Heart left ventricle (tissue), 16 donors: ENCODE measurements around the gene TBC1D1. TPM values are rescaled to one million over a fixed set of nuclear protein-coding genes. Genes with fewer than 3 reads are reported as not detected.

Experiments
- ATAC-seq, 4 donors: fragments of 200-7000 bp; cut with Tn5 transposase; one replicate each; pipeline ENCODE4 v1.9.1; 2020 to 2022; ENCODE audit warnings: moderate library complexity in 4 of 4, mild to moderate bottlenecking in 3 of 4, moderate number of reproducible peaks in 1 of 4
- DNase-seq, 5 donors: peaks; one replicate each; pipeline ENCODE4 v3.0.0-alpha.2; 2020
- H3K27ac ChIP-seq, 12 donors: fragments of 200-600 bp; sonication (generic) in 4 of 12; one replicate each; pipeline versions ENCODE4 v1.5.0 to v1.8.0; 2016 to 2022; ENCODE audit warnings: mild to moderate bottlenecking in 2 of 12
- H3K27me3 ChIP-seq, 9 donors: fragments of 200-600 bp; sonication (generic) in 2 of 9; one replicate each; pipeline versions ENCODE4 v1.5.1 to v1.8.0; 2016 to 2022; ENCODE audit warnings: mild to moderate bottlenecking in 3 of 9
- H3K36me3 ChIP-seq, 9 donors: fragments of 200-600 bp; sonication (generic) in 2 of 9; one replicate each; pipeline versions ENCODE4 v1.5.0 to v1.8.0; 2018 to 2022; ENCODE audit warnings: mild to moderate bottlenecking in 2 of 9
- H3K4me1 ChIP-seq, 12 donors: fragments of 200-600 bp; sonication (generic) in 4 of 12; one replicate each; pipeline versions ENCODE4 v1.5.0 to v1.8.0; 2016 to 2022; ENCODE audit warnings: mild to moderate bottlenecking in 3 of 12
- H3K4me3 ChIP-seq, 12 donors: fragments of 200-600 bp; sonication (generic) in 4 of 12; one replicate each; pipeline versions ENCODE4 v1.5.0 to v1.8.0; 2017 to 2022; ENCODE audit warnings: mild to moderate bottlenecking in 9 of 12, moderate library complexity in 4 of 12
- H3K9me3 ChIP-seq, 12 donors: fragments of 200-600 bp; sonication (generic) in 4 of 12; one replicate each; pipeline versions ENCODE4 v1.5.0 to v1.8.0; 2016 to 2022; ENCODE audit warnings: mild to moderate bottlenecking in 1 of 12
- POLR2A ChIP-seq, 2 donors: fragments of 450-650 bp; IDR thresholded peaks; one replicate each; pipeline ENCODE4 v1.6.1; 2017; ENCODE audit warnings: antibody characterized with exemption in 2 of 2, mild to moderate bottlenecking in 2 of 2, moderate library complexity in 2 of 2
- WGBS, 4 donors: extraction: QIAGEN DNeasy Blood & Tissue Kit in 2 of 4; methylation state at CpG; one replicate each; pipeline versions ENCODE4 v1.1.5 to v1.1.7; 2013 to 2018; 5-methylcytosine and 5-hydroxymethylcytosine counted together
- intact Hi-C, 10 donors: fragments of 100-400 bp; cut with DNase I; formaldehyde crosslinking; loops; one replicate each; pipeline versions ENCODE4 v1.11.1 to v1.14.2; 2022
- polyA plus RNA-seq, 2 donors: library from polyadenylated mRNA; stranded (reverse); fragments of 200-250 nt; gene quantifications; one replicate each; pipeline ENCODE4 v1.2.3, GENCODE V29; 2013
- total RNA-seq, 9 donors: library from RNA; depleted of rRNA in 2 of 9; stranded (reverse); fragments of >200 nt in 2 of 9; fragmentation: NEBNext Ultra II Directional in 3 of 9; extraction: Animal tissue kit (Norgen Biotek cat#: 25700) in 3 of 9; gene quantifications; one replicate each; pipeline versions ENCODE4 v1.1.0 to v1.2.4, GENCODE V29; 2016 to 2023
- TF ChIP-seq, protein P1 (sequence below), 12 donors: fragments of 200-600 bp; sonication (generic) in 4 of 12; IDR thresholded peaks; one replicate each; pipeline versions ENCODE4 v1.5.0 to v1.8.0; 2018 to 2022; ENCODE audit warnings: antibody characterized with exemption in 12 of 12, mild to moderate bottlenecking in 5 of 12
- donor health status: ischemic (EF 13 %, LVEDD 7.1; RV severe dilation, severe dysfunction).
- donor health status: healthy with polysubstance abuse.
- donor health status: DM: no; HTN: yes; CAD: no.
- donor health status: DM: no; HTN: no; CAD: no.
- donor health status: ischemic (EF 25% LVEDD 6.9; RV normal size, moderate dysfunction).
- donor health status: ischemic (EF 25% LVEDD 5.7; RV mildly dilated, moderate dysfunction).
- donor health status: healthy.
- donor health status: DM: yes; HTN: yes; CAD: no.
- donor health status: ischemic (EF 35%, LVEDD 5.7; RV mildly dilated, moderate dysfunction).
- donor health status: nonischemic (EF 11% LVEDD 7.7; RV severe dilation, severe dysfunction).
- donor health status: DM: yes; HTN: yes; CAD: no.
- donor health status: PGD.
- donor health status: ischemic (EF 29% LVEDD 5.4; RV normal size, mild dysfunction).
- donor health status: nonischemic (EF 23%, LVEDD 6.1; RV moderate dilation, normal function).

Gene TBC1D1
- total and polyA plus RNA-seq, 11 donors: 81.7 to 269 (median 140) TPM

DNA sequence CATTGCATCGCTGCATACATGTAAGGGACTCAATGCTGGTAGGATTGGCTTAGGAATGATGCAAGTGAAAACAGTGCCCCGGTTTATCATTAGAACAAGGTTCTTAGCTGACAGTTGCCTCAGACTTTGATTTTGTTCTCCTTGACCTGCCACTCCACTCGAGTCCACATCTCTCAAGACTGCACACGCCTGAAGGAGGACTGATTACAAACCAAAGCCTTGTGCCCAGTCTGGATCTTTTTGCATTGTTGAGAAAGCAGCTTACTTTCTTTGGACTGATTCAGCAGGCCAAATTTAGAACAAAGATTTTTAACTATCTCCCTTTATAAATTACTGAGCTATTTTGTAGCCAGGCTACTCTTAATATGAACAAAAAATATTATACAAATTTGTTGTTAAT is 194.9 kb downstream of the TBC1D1 start:
- H3K27me3 ChIP-seq: no peaks in the 10 kb centered on the region
- peaks cover 0 to 41% (median 20%) of the 10 kb centered on the region in 9 donors for H3K36me3 ChIP-seq
- H3K9me3 ChIP-seq: no peaks in the 10 kb centered on the region
- no peak for ATAC-seq
- WGBS, 4 donors: 47 to 61% (median 54%) methylated on average over 4 of the region's 4 CpGs
- TF ChIP-seq, protein P1, sequence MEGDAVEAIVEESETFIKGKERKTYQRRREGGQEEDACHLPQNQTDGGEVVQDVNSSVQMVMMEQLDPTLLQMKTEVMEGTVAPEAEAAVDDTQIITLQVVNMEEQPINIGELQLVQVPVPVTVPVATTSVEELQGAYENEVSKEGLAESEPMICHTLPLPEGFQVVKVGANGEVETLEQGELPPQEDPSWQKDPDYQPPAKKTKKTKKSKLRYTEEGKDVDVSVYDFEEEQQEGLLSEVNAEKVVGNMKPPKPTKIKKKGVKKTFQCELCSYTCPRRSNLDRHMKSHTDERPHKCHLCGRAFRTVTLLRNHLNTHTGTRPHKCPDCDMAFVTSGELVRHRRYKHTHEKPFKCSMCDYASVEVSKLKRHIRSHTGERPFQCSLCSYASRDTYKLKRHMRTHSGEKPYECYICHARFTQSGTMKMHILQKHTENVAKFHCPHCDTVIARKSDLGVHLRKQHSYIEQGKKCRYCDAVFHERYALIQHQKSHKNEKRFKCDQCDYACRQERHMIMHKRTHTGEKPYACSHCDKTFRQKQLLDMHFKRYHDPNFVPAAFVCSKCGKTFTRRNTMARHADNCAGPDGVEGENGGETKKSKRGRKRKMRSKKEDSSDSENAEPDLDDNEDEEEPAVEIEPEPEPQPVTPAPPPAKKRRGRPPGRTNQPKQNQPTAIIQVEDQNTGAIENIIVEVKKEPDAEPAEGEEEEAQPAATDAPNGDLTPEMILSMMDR (IDR thresholded peaks at IDR 0.05): no peak
- TF ChIP-seq POLR2A (IDR thresholded peaks at IDR 0.05): no peak
- H3K4me3 ChIP-seq: no peak overlapping the region
- intact Hi-C loops: loop anchor here in 2 of 10 donors (5.0 kb wide), 2 partner anchors 47 to 67 kb away; no protein-coding TSS in a partner anchor
- DNase-seq: no peak
- peaks cover 0 to 79% (median 56%) of the 10 kb centered on the region in 12 donors for H3K4me1 ChIP-seq
- H3K27ac ChIP-seq: peak overlapping the region in 9 of 12 donors; percentile 18 to 68 (median 53)

DNA sequence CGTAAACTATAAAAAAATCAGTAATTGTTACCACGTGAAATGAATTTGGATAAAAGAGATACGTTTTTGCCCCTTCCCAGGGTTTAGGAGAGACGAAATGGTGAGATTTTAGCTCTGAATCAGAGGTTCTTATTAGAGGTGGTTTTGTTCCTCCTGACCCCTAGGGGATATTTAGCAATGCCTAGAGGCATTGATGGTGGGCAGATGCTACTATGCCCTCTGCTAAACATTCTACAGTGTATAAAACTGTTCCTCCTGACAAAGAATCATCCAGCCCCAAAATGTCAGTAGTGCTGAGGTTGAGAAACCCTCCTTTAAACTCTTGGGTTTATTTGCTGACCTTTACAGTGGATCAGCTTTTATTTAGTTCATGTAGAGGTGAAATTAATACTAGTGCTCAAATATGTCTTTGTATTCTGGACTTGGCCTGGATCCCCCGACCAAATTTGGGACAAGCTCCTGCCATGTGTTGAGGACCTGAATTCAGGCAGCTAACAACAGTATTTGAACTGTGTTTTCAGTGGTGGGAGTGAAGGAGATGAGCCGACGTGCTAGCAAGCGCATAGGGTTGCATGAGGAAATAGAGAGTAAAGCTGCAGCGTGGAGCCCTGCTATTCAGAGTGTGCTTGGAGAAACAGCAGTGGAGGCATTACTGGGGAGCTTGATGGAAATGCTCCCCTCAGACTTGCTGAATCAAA is 195.4 kb downstream of the TBC1D1 start:
- Histone ChIP-seq H3K9me3 (no peaks in the 10 kb centered on the region), H3K4me1 (peaks cover 0 to 79% (median 51%) of the 10 kb centered on the region in 12 donors), H3K4me3 (no peak overlapping the region), H3K27ac (peak overlapping the region in 9 of 12 donors; percentile 21 to 68 (median 53)), H3K36me3 (peaks cover 0 to 46% (median 26%) of the 10 kb centered on the region in 9 donors), H3K27me3 (no peaks in the 10 kb centered on the region)
- no peak for ATAC-seq
- WGBS, 4 donors: 73 to 84% (median 79%) methylated on average over 9 of the region's 9 CpGs
- no peak for TF ChIP-seq POLR2A (IDR thresholded peaks at IDR 0.05)
- TF ChIP-seq, protein P1 (IDR thresholded peaks at IDR 0.05): no peak
- intact Hi-C loops: loop anchor here in 2 of 10 donors (5.0 kb wide), 2 partner anchors 46 to 66 kb away; no protein-coding TSS in a partner anchor
- DNase-seq: no peak

GRCh38 chr4:38086849-38087226 is 196.0 kb downstream of the TBC1D1 start:
- H3K36me3 ChIP-seq: peaks cover 0 to 51% (median 29%) of the 10 kb centered on the region in 9 donors
- WGBS, 4 donors: 85 to 95% (median 92%) methylated on average over 2 of the region's 2 CpGs
- no peaks in the 10 kb centered on the region for H3K27me3 ChIP-seq
- peak overlapping the region in 9 of 12 donors; percentile 21 to 68 (median 59) for H3K27ac ChIP-seq
- no peak for ATAC-seq
- H3K4me3 ChIP-seq: no peak overlapping the region
- intact Hi-C loops: loop anchor here in 2 of 10 donors (5.0 kb wide), 2 partner anchors 45 to 65 kb away; no protein-coding TSS in a partner anchor
- no peaks in the 10 kb centered on the region for H3K9me3 ChIP-seq
- TF ChIP-seq POLR2A (IDR thresholded peaks at IDR 0.05): no peak
- TF ChIP-seq, protein P1 (IDR thresholded peaks at IDR 0.05): no peak
- peaks cover 0 to 79% (median 47%) of the 10 kb centered on the region in 12 donors for H3K4me1 ChIP-seq
- no peak for DNase-seq

DNA sequence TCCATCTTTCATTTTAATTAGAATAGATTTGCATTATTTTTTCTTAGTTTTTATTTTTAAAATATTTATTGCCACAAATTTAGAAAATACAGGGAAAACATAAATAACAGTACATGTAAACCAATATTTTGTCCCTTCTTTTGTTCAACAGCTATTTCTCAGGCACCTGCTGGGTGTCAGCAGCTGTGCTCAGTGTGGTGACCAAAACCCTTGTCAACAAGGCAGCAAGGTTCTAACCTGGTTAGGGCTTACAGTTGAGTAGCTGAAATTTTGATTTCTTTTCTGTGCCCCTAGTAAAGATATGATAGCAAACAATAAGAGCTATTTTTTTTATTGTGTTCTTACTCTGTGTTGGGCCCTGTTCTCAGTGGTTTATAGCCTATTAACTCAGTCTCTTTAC is 197.4 kb downstream of the TBC1D1 start:
- TF ChIP-seq, protein P1 (IDR thresholded peaks at IDR 0.05): no peak
- no peak for TF ChIP-seq POLR2A (IDR thresholded peaks at IDR 0.05)
- peak overlapping the region in 6 of 12 donors; percentile 27 to 61 (median 58) for H3K27ac ChIP-seq
- H3K9me3 ChIP-seq: no peaks in the 10 kb centered on the region
- intact Hi-C loops: loop anchor here in 2 of 10 donors (5.0 kb wide), 2 partner anchors 44 to 64 kb away; no protein-coding TSS in a partner anchor
- DNase-seq (no peak), ATAC-seq (no peak)
- no peaks in the 10 kb centered on the region for H3K27me3 ChIP-seq
- H3K36me3 ChIP-seq: peaks cover 0 to 62% (median 30%) of the 10 kb centered on the region in 9 donors
- no peak overlapping the region for H3K4me3 ChIP-seq
- H3K4me1 ChIP-seq: peaks cover 0 to 68% (median 36%) of the 10 kb centered on the region in 12 donors
